AG04450 (cell line): Measurements from ENCODE around the gene TMEM38A. TPM values are rescaled to one million over a fixed set of nuclear protein-coding genes. Genes with fewer than 3 reads are reported as not detected.

Experiments
- CTCF ChIA-PET: fragments of 300-600, 350-600 bp; formaldehyde crosslinking; extraction: SDS; loops from one replicate; lab custom pipeline; 2022; ENCODE audit warnings: antibody characterized with exemption, inconsistent platforms; lab: Charles Lee
- POLR2A ChIA-PET: fragments of 350-600 bp; formaldehyde crosslinking; extraction: SDS; loops from one replicate; lab custom pipeline; 2021; ENCODE audit warnings: antibody characterized with exemption, inconsistent platforms; lab: Yijun Ruan, JAX
- DNase-seq: peaks from one replicate; pipeline ENCODE4 v3.0.0-alpha.2; 2011; ENCODE audit warnings: low read depth, low spot score
- H3K27ac ChIP-seq: one replicate; pipeline ENCODE4 v1.5.1; 2012; ENCODE audit warnings: low read depth, low read length, control low read depth
- H3K27me3 ChIP-seq: one replicate; pipeline ENCODE4 v1.6.0; 2012; ENCODE audit warnings: low read length; ENCODE audit not compliant: control insufficient read depth, insufficient read depth
- H3K4me3 ChIP-seq: 2 replicates; pipeline ENCODE4 v1.5.1; 2011; ENCODE audit warnings: mild to moderate bottlenecking, low read depth, low read length, control low read depth
- H3K9me3 ChIP-seq: 2 replicates; pipeline ENCODE4 v1.5.1; 2012; ENCODE audit warnings: low read length; ENCODE audit not compliant: control insufficient read depth, insufficient read depth
- CTCF ChIP-seq: IDR thresholded peaks from 2 replicates; pipeline ENCODE4 v1.5.1; 2011; ENCODE audit warnings: low read depth, low read length, control low read depth, inconsistent platforms
- polyA minus RNA-seq: library from RNA; depleted of rRNA, polyadenylated mRNA; stranded (reverse); fragments of >200 nt; gene quantifications from 2 replicates; pipeline ENCODE4 v1.2.3, GENCODE V29; 2011; rRNA and poly(A)+ RNA removed
- polyA plus RNA-seq: library from polyadenylated mRNA; depleted of rRNA; stranded (reverse); fragments of >200 nt; gene quantifications from 2 replicates; pipeline ENCODE4 v1.2.3, GENCODE V29; 2011; rRNA removed

The TMEM38A gene
- polyA plus RNA-seq (2.2 and 2.4 TPM in 2 replicates), polyA minus RNA-seq (3.3 TPM in 2 replicates)

DNA sequence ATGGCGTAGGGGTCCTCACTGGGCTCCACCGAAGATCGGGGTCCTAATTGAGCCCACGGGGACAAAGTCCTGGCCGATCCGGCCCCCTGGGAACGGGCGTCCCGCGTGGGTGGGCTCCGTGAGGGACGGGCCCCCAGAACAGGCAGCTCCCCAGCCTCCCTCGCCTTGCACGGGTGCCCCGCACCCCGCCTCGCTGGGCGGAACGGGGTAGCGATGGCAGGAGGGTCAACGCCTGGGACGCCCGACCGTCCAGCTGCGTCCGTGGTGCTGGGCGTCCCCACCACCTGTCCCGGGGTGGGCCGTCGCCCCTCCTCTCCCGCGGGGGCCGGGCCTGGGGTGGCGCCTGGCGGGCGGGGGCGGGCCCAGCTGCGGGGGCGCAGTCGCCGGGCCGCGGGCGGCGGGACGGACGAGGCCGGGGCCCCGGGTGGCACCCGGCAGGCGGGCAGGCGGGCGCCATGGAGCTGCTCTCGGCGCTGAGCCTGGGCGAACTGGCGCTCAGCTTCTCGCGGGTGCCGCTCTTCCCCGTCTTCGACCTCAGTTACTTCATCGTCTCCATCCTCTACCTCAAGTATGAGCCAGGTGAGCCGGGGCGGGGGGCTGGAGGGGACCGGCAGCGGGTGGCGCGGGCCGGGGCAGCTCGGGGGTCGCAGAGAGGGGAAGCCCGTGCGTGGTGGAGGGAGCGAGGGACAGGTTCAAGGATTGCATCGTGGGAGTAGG is at the start of gene TMEM38A:
TSS of gene TMEM38A (plus strand) at position 377 of the 717 bp plus-strand sequence. CDS start at position 456, 79 bp downstream.
- CTCF ChIA-PET, result interaction anchor here (0.8 kb wide), 1 partner anchor 74 kb away, joined by 3 read pairs; no protein-coding TSS in a partner anchor
- POLR2A ChIA-PET, result interaction anchor here (0.5 to 1.4 kb wide), 4 partner anchors 9 to 23 kb away, joined by 3 to 9 read pairs (median 6); no protein-coding TSS in a partner anchor
- H3K9me3 ChIP-seq, result peaks cover 5% of the 10 kb centered on the region; the same call in 1 of the 2 replicates
- H3K27ac ChIP-seq, result peak within 1 kb of the TSS; percentile 86
- H3K27me3 ChIP-seq, result no peaks in the 10 kb centered on the region
- no peak for DNase-seq
- TF ChIP-seq CTCF, result no peak
- H3K4me3 ChIP-seq, result peak within 1 kb of the TSS; percentile 97

- ChIA-PET CTCF (interaction anchor here (1.3 kb wide), 1 partner anchor 12 kb away, joined by 3 read pairs; no protein-coding TSS in a partner anchor), POLR2A (no interaction called here)
- Histone ChIP-seq H3K9me3 (no peaks in the 10 kb centered on the region), H3K27me3 (no peaks in the 10 kb centered on the region), H3K4me3 (no peak overlapping the region), H3K27ac (no peak overlapping the region)
- no peak for DNase-seq
- no peak for TF ChIP-seq CTCF
These were observed 48.3 kb upstream of the TMEM38A start for GRCh38 chr19:16612636-16613035.

- ChIA-PET CTCF (no interaction called here), POLR2A (no interaction called here)
- no peaks in the 10 kb centered on the region for H3K9me3 ChIP-seq
- H3K27me3 ChIP-seq, result no peaks in the 10 kb centered on the region
- no peak overlapping the region for H3K27ac ChIP-seq
- TF ChIP-seq CTCF, result no peak
- H3K4me3 ChIP-seq, result no peak overlapping the region
- no peak for DNase-seq
These were observed 47.1 kb upstream of the TMEM38A start for GRCh38 chr19:16613841-16614240.

GRCh38 chr19:16614941-16615340 is 46.0 kb upstream of the TMEM38A start:
- CTCF ChIA-PET, result no interaction called here
- POLR2A ChIA-PET, result interaction anchor here (1.2 kb wide), 1 partner anchor 14 kb away, joined by 14 read pairs; the partner anchor contains the start of gene MED26

More at GRCh38 chr19:16614941-16615340, 46.0 kb upstream of the TMEM38A start:
- Histone ChIP-seq H3K27me3 (no peaks in the 10 kb centered on the region), H3K9me3 (no peaks in the 10 kb centered on the region), H3K27ac (no peak overlapping the region), H3K4me3 (no peak overlapping the region)
- no peak for TF ChIP-seq CTCF
- no peak for DNase-seq
